Left lung (tissue), 10 donors: ENCODE measurements around the gene ATP8B2. TPM values are rescaled to one million over a fixed set of nuclear protein-coding genes. Genes with fewer than 3 reads are reported as not detected.
"Not testable (repeated sequence)": the region's sequence is repeated elsewhere in the genome, so short reads cannot be mapped to it uniquely, and the experiment has no call there.

ENCODE experiments used
- ATAC-seq: fragments of 200-7000 bp; cut with Tn5 transposase; one replicate; pipeline ENCODE4 v1.9.1; 2020; ENCODE audit warnings: moderate library complexity
- DNase-seq, 4 donors: peaks; one replicate each; pipeline ENCODE4 v3.0.0-alpha.2; 2013 to 2020
- H3K27ac ChIP-seq, 2 donors: fragments of 200-600 bp; sonication (generic) in 1 of 2; one replicate each; pipeline versions ENCODE4 v1.5.0 to v1.8.0; 2020 to 2021
- H3K27me3 ChIP-seq, 2 donors: fragments of 200-600 bp; sonication (generic) in 1 of 2; one replicate each; pipeline versions ENCODE4 v1.5.0 to v1.8.0; 2020 to 2021
- H3K36me3 ChIP-seq, 2 donors: fragments of 200-600 bp; sonication (generic) in 1 of 2; one replicate each; pipeline versions ENCODE4 v1.5.0 to v1.8.0; 2020 to 2021
- H3K4me1 ChIP-seq, 2 donors: fragments of 200-600 bp; one replicate each; pipeline ENCODE4 v1.8.0; 2021
- H3K4me3 ChIP-seq, 2 donors: fragments of 200-600 bp; sonication (generic) in 1 of 2; one replicate each; pipeline versions ENCODE4 v1.5.0 to v1.8.0; 2020 to 2021; ENCODE audit warnings: mild to moderate bottlenecking in 1 of 2
- H3K9me3 ChIP-seq, 2 donors: fragments of 200-600 bp; sonication (generic) in 1 of 2; one replicate each; pipeline versions ENCODE4 v1.5.0 to v1.8.0; 2020 to 2021
- CTCF ChIP-seq, 2 donors: fragments of 200-600 bp; sonication (generic) in 1 of 2; IDR thresholded peaks; one replicate each; pipeline versions ENCODE4 v1.5.0 to v1.8.0; 2021; ENCODE audit warnings: antibody characterized with exemption in 2 of 2
- intact Hi-C, 2 donors: fragments of 100-400 bp; cut with DNase I; formaldehyde crosslinking; loops; one replicate each; pipeline versions ENCODE4 v1.11.2 to v1.14.2; 2022
- polyA plus RNA-seq, 6 donors: library from polyadenylated mRNA; unstranded; fragments of 120-200 nt; gene quantifications; one replicate each; pipeline ENCODE4 v1.2.1, GENCODE V29; 2013; ENCODE audit not compliant: insufficient read length in 6 of 6
- total RNA-seq, 2 donors: library from RNA; stranded (reverse); fragmentation: NEBNext Ultra II Directional; extraction: Animal tissue kit (Norgen Biotek cat#: 25700); gene quantifications; one replicate each; pipeline ENCODE4 v1.2.1, GENCODE V29; 2021
- donor health status: DM: no; HTN: yes; CAD: no.
- donor health status: DM: no; HTN: no; CAD: no.

ATP8B2 gene
- total and polyA plus RNA-seq, 8 donors = 32.9 to 41.9 (median 36.6) TPM

GRCh38 chr1:154313066-154313356, 12.3 kb upstream of the ATP8B2 start:
- Histone ChIP-seq H3K27me3 (no peaks in the 10 kb centered on the region), H3K9me3 (peaks cover 0 to 15% of the 10 kb centered on the region in 2 donors), H3K27ac (no peak overlapping the region), H3K4me3 (no peak overlapping the region), H3K4me1 (no peaks in the 10 kb centered on the region), H3K36me3 (no peaks in the 10 kb centered on the region)
- no peak for TF ChIP-seq CTCF (IDR thresholded peaks at IDR 0.05)
- ATAC-seq = no peak
- DNase-seq = no peak
- intact Hi-C loops = no loop called here

GRCh38 chr1:154314226-154314625, 11.1 kb upstream of the ATP8B2 start:
- H3K27ac ChIP-seq, intact Hi-C loops, H3K36me3 ChIP-seq, H3K4me1 ChIP-seq, ATAC-seq, DNase-seq, H3K27me3 ChIP-seq, H3K4me3 ChIP-seq: not testable (repeated sequence)
- peaks cover 0 to 13% of the 10 kb centered on the region in 2 donors for H3K9me3 ChIP-seq

DNA sequence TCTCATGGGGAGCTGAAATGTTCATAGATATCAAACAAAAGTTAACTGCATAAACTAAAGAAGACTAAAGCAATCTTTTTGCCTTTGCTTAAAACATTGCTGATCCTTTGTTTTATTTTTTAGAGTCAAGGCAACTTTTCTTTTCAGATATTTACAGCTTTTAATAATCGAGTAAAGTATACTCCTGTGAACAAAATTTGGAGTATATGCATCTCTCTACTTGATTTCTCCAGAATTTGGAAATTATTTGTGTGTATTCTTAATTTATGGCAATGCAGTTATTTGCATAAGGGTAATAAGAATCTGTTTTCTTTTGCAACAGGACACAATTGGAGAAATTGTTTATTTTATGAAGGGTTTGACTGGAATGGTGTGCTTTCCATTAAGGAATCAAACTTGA, 8.6 kb upstream of the ATP8B2 start:
- intact Hi-C loops = no loop called here
- no peaks in the 10 kb centered on the region for H3K4me1 ChIP-seq
- H3K27me3 ChIP-seq = no peaks in the 10 kb centered on the region

GRCh38 chr1:154318386-154318785, 6.9 kb upstream of the ATP8B2 start:
- ATAC-seq (no peak), DNase-seq (no peak)
- Histone ChIP-seq H3K4me3 (no peak overlapping the region), H3K36me3 (no peaks in the 10 kb centered on the region), H3K27ac (no peak overlapping the region), H3K9me3 (peaks cover 0 to 13% of the 10 kb centered on the region in 2 donors), H3K4me1 (no peaks in the 10 kb centered on the region), H3K27me3 (peaks cover 0 to 16% of the 10 kb centered on the region in 2 donors)
- TF ChIP-seq CTCF (IDR thresholded peaks at IDR 0.05) = no peak
- intact Hi-C loops = no loop called here

More for the DNA sequence above, 8.6 kb upstream of the ATP8B2 start:
- ATAC-seq = no peak
- TF ChIP-seq CTCF (IDR thresholded peaks at IDR 0.05) = no peak
- no peaks in the 10 kb centered on the region for H3K36me3 ChIP-seq
- peaks cover 0 to 13% of the 10 kb centered on the region in 2 donors for H3K9me3 ChIP-seq
- no peak overlapping the region for H3K4me3 ChIP-seq
- no peak overlapping the region for H3K27ac ChIP-seq
- no peak for DNase-seq

DNA sequence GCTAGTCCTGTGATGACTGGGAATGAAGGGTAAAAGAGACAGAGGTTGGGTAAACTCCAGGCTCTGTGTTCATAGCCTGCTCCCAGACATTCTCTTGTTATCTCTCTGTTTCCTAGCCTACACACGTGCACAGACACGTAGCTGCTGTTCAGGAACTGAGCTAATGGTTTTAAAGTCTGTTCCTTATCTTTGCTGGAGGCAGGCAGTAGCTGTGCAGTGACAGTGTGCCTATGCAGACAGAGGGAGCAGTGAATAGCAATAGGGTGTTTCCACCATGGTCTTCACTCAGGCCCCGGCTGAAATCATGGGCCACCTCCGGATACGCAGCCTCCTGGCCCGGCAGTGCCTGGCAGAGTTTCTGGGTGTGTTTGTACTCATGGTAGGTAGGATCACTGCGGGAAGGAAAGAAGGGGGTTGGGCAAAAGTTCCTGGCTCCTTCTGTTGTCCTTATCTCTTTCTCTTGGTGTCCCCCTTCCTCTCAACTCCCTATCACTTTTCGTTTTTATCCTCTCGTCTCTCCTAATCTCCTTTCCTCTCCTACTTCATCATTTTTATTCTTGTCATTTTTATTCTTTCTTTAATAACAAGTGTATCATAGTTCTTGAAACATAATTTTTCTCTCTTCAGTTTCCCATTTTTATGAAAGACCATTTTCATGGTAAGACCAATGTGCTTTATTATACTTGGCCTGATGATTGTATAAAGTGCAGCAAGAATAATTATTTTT, 4.3 kb upstream of the ATP8B2 start, which contains the start of gene AQP10:
Gene AQP10 (plus strand): TSS at position 212 of the 727 bp plus-strand sequence. CDS start 63 bp downstream, at position 275.
- Histone ChIP-seq H3K4me3 (no peak within 1 kb of the TSS), H3K27me3 (peaks cover 0 to 40% of the 10 kb centered on the region in 2 donors), H3K9me3 (peaks cover 0 to 11% of the 10 kb centered on the region in 2 donors), H3K4me1 (peaks cover 0 to 21% of the 10 kb centered on the region in 2 donors), H3K36me3 (no peaks in the 10 kb centered on the region), H3K27ac (no peak within 1 kb of the TSS)
- no peak for TF ChIP-seq CTCF (IDR thresholded peaks at IDR 0.05)
- no peak for ATAC-seq
- DNase-seq = no peak
- intact Hi-C loops = no loop called here

DNA sequence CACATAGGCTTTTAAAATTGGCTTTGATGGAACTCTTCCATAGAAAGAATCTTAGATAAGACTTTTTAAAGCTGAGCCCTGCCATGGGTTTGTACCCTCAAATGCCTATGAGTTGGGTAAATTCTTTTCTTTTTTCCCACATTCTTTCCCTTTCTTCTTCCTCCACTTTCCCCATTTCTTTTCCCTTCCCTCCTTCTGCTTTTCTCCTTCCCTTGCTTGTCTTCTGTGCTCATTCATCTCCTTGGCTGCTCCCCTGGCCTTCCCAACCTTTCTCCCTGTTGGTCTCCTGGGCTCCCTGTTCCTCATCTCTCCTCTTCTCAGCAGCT, 3.8 kb upstream of the ATP8B2 start:
- Histone ChIP-seq H3K4me1 (peaks cover under 1 to 26% of the 10 kb centered on the region in 2 donors), H3K27me3 (peaks cover 0 to 45% of the 10 kb centered on the region in 2 donors)
- intact Hi-C loops, H3K4me3 ChIP-seq, ATAC-seq, DNase-seq, H3K36me3 ChIP-seq, H3K27ac ChIP-seq, H3K9me3 ChIP-seq: not testable (repeated sequence)
